ENCODE measurements around the gene LEMD2.

LEMD2 gene

DNA sequence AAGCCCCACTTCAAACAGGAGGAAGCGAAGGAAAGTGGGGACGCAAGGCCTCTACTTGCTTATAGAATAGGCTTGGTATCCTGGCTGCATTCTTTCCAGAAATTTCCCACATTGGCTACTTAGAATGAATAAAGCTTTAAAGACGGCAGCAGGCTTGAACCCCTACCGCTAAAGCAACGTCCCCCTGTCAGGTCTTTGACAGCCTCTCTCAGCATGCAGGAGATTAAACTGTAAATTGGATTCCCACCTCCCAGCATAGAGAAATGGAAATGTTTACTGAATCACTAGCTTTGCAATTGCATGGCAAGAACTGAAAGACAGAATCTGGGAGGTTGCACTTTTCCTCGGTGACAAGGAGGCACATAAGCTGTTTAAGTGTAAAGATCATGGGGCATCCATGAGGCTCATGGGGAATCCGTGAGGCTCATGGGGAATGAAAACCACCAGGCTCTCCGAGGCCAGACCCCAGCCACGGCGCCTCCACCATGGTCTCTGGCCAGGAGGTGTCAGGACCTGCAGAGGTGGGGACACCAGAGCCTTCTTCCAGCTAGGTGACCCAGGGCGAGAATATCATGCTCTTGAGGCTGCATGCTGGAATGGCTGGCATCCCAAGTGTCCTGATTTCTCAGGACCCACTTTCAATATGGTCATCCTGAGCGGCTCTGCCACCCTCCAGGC is 10.3 kb downstream of the LEMD2 start:
- Histone ChIP-seq H3K9me2 (ENCODE audit: low read depth, low read length) (no peaks in the 10 kb centered on the region), H3K9ac (ENCODE audit: low read length) (no peak overlapping the region), H3K27ac (ENCODE audit: low read depth, low read length, poor library complexity, severe bottlenecking) (no peak overlapping the region), H3K36me3 (ENCODE audit: insufficient read depth, low read length) (peaks cover 96% of the 10 kb centered on the region), H3K4me1 (ENCODE audit: insufficient read depth, low read length, severe bottlenecking) (no peaks in the 10 kb centered on the region), H3F3A (ENCODE audit: insufficient read depth, low read length) (no peaks in the 10 kb centered on the region), H3K27me3 (ENCODE audit: insufficient read depth, low read length) (no peaks in the 10 kb centered on the region), H4K20me1 (ENCODE audit: insufficient read depth, low read length) (no peaks in the 10 kb centered on the region), H3K9me3 (ENCODE audit: low read length) (no peaks in the 10 kb centered on the region), H2AFZ (ENCODE audit: low read length) (no peak overlapping the region), H3K4me3 (ENCODE audit: low read depth, low read length, poor library complexity, severe bottlenecking) (no peak overlapping the region), H3K4me2 (ENCODE audit: low read length) (no peak overlapping the region), H3K79me2 (ENCODE audit: insufficient read depth, low read length) (no peaks in the 10 kb centered on the region)
- TF ChIP-seq, protein P1, sequence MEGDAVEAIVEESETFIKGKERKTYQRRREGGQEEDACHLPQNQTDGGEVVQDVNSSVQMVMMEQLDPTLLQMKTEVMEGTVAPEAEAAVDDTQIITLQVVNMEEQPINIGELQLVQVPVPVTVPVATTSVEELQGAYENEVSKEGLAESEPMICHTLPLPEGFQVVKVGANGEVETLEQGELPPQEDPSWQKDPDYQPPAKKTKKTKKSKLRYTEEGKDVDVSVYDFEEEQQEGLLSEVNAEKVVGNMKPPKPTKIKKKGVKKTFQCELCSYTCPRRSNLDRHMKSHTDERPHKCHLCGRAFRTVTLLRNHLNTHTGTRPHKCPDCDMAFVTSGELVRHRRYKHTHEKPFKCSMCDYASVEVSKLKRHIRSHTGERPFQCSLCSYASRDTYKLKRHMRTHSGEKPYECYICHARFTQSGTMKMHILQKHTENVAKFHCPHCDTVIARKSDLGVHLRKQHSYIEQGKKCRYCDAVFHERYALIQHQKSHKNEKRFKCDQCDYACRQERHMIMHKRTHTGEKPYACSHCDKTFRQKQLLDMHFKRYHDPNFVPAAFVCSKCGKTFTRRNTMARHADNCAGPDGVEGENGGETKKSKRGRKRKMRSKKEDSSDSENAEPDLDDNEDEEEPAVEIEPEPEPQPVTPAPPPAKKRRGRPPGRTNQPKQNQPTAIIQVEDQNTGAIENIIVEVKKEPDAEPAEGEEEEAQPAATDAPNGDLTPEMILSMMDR (IDR thresholded peaks at IDR 0.05; ENCODE audit: low read length): no peak
- no peak for TF ChIP-seq EZH2 (IDR thresholded peaks at IDR 0.05; ENCODE audit: borderline replicate concordance, low read length)

DNA sequence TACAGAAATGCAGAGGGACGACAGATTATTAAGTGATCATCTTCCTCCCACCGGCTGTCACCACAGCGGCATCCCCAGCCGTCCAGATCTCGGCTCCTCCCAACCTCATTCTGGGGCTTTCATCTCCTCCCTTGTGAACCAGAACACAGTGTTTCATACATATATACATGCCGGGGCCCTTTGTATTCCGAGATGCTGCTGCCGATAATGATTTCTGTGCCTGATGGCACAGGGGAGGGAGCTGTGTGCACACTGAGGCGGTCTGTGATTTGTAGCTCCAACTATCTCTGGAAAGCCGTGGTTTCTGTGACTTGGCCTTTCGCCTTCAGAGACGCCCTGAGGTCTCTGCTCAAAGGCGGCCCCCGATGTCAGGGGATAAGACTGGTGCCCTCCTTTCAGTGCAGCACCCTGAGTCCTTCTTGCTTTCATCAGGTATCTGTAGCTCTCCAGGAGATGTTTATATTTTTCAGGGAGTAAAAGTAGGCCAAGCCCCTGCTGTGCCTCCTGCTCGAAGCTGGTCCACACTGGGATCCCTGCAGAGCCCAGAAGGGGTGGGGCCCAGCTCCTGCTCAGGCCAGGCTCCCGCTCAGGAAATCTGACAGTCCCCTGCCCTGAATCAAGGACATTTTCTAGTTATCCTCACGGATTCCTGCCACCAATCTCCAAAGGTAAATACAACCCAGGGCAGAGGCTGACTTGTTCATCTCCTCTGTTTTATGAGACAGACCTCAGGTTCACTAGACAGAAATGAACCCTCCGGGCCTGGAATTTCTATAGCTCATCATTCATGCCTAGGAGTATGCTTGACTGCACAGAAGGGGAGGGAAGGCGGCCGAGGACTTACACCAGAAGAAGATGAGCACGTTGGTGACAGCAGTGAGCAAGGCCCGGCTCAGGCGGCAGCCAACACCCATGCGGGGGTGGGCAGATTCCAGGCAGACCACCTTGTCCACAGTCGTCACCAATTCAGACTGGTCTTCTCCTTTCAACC is 11.2 kb downstream of the LEMD2 start:
- H2AFZ ChIP-seq (ENCODE audit: low read length): no peak overlapping the region
- no peaks in the 10 kb centered on the region for H3F3A ChIP-seq (ENCODE audit: insufficient read depth, low read length)
- no peaks in the 10 kb centered on the region for H3K27me3 ChIP-seq (ENCODE audit: insufficient read depth, low read length)
- H3K36me3 ChIP-seq (ENCODE audit: insufficient read depth, low read length): peaks cover 96% of the 10 kb centered on the region
- H3K9ac ChIP-seq (ENCODE audit: low read length): no peak overlapping the region
- no peak overlapping the region for H3K4me3 ChIP-seq (ENCODE audit: low read depth, low read length, poor library complexity, severe bottlenecking)
- H3K79me2 ChIP-seq (ENCODE audit: insufficient read depth, low read length): no peaks in the 10 kb centered on the region
- no peaks in the 10 kb centered on the region for H3K9me2 ChIP-seq (ENCODE audit: low read depth, low read length)
- no peak for TF ChIP-seq EZH2 (IDR thresholded peaks at IDR 0.05; ENCODE audit: borderline replicate concordance, low read length)
- TF ChIP-seq, protein P1 (IDR thresholded peaks at IDR 0.05; ENCODE audit: low read length): no peak
- no peaks in the 10 kb centered on the region for H4K20me1 ChIP-seq (ENCODE audit: insufficient read depth, low read length)
- H3K4me1 ChIP-seq (ENCODE audit: insufficient read depth, low read length, severe bottlenecking): no peaks in the 10 kb centered on the region
- H3K9me3 ChIP-seq (ENCODE audit: low read length): no peaks in the 10 kb centered on the region
- no peak overlapping the region for H3K4me2 ChIP-seq (ENCODE audit: low read length)
- no peak overlapping the region for H3K27ac ChIP-seq (ENCODE audit: low read depth, low read length, poor library complexity, severe bottlenecking)

DNA sequence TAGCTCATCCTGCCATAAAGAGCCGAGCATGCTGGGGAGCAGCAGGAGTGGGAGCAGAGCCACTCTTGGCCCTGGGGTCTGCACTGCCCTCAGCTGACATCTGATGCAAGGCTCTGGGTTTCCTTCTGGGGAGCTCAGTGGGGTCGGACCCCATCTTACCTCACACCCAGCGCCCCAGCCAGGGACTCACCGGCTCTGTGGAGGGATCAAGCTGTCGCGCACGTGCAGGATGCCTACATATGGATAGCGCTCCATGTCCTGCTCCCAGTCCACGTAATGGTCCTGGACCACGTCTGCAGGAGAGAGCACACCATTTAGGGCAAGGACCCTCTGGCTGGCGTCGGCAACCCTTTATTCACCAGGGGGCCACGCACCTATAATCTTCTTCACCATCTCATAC is 12.2 kb downstream of the LEMD2 start:
- H3K4me3 ChIP-seq (ENCODE audit: low read depth, low read length, poor library complexity, severe bottlenecking): no peak overlapping the region
- no peaks in the 10 kb centered on the region for H3K9me3 ChIP-seq (ENCODE audit: low read length)
- H2AFZ ChIP-seq (ENCODE audit: low read length): no peak overlapping the region
- TF ChIP-seq, protein P1 (IDR thresholded peaks at IDR 0.05; ENCODE audit: low read length): no peak
- TF ChIP-seq EZH2 (IDR thresholded peaks at IDR 0.05; ENCODE audit: borderline replicate concordance, low read length): no peak
- no peaks in the 10 kb centered on the region for H3K4me1 ChIP-seq (ENCODE audit: insufficient read depth, low read length, severe bottlenecking)
- no peak overlapping the region for H3K9ac ChIP-seq (ENCODE audit: low read length)
- H3K4me2 ChIP-seq (ENCODE audit: low read length): no peak overlapping the region
- H3K9me2 ChIP-seq (ENCODE audit: low read depth, low read length): no peaks in the 10 kb centered on the region
- peaks cover 95% of the 10 kb centered on the region for H3K36me3 ChIP-seq (ENCODE audit: insufficient read depth, low read length)
- no peaks in the 10 kb centered on the region for H4K20me1 ChIP-seq (ENCODE audit: insufficient read depth, low read length)
- H3K27ac ChIP-seq (ENCODE audit: low read depth, low read length, poor library complexity, severe bottlenecking): no peak overlapping the region
- H3K79me2 ChIP-seq (ENCODE audit: insufficient read depth, low read length): no peaks in the 10 kb centered on the region
- H3F3A ChIP-seq (ENCODE audit: insufficient read depth, low read length): no peaks in the 10 kb centered on the region
- no peaks in the 10 kb centered on the region for H3K27me3 ChIP-seq (ENCODE audit: insufficient read depth, low read length)

Measured in OCI-LY1 (cell line).